Midbrain (tissue), 1 donor: ENCODE data around the gene CORO1A.
"Not testable (repeated sequence)": the region's sequence is repeated elsewhere in the genome, so short reads cannot be mapped to it uniquely, and the experiment has no call there.

Source experiments
- DNase-seq: peaks from one replicate; lab custom pipeline; 2025; lab: John Stamatoyannopoulos, UW

The CORO1A gene

DNA sequence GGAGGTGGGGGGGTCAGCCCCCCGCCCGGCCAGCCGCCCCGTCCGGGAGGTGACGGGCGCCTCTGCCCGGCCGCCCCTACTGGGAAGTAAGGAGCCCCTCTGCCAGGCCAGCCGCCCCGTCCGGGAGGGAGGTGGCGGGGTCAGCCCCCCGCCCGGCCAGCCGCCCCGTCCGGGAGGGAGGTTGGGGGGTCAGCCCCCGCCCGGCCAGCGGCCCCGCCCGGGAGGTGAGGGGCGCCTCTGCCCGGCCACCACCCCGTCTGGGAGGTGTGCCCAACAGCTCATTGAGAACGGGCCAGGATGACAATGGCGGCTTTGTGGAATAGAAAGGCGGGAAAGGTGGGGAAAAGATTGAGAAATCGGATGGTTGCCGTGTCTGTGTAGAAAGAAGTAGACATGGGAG lies 13.3 kb upstream of the CORO1A start:
- DNase-seq, result not testable (repeated sequence)

DNA sequence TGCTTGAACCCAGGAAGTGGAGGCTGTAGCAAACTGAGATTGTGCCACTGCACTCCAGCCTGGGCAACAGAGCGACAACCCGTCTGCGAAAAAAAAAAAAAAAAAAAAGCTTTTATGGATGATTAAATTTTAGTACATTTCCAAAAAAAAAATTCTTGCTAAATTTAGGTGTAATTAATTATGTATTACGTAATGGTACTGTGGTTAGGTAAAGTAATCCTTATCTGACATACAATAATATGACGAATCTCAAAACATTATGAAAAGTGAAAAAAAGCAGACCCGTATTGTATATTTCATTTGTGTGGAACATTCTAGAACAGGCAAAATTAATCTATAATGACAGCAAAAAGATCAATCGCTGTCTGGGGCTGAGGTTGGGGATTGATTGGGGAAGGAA lies 10.3 kb upstream of the CORO1A start:
- DNase-seq, result no peak

DNA sequence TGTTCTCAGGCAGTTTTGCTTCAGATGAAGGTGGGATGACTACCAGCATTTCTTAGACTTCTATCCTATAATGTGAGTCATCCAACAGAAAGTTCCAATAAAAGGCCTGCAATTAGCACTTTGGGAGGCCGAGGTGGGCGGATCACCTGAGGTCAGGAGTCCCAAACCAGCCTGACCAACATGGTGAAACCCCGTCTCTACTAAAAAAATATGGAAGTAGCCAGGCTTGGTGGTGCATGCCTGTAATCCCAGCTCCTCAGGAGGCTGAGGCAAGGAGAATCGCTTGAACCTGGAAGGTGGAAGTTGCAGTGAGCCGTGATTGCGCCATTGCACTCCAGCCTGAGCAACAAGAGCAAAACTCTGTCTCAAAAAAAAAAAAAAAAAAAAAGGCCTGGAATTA lies 6.5 kb upstream of the CORO1A start:
- not testable (repeated sequence) for DNase-seq

DNA sequence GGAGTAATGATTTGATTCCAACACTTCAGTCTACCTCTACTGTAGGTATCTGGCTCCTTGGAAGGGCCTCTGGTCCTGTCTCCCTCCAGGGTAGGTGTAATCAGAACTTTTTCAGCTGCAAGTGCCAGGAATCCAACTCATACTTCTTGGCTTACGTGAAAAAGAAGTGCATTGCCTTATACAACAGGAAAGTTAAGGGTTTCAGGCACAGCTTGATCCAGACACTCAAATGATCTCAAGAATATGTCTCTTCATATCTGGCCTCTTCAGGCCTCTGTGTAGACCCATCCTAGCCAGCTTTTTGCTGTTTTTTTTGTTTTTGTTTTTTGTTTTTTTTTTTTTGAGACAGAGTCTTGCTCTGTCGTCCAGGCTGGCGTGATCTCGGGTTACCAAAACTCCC lies 4.2 kb upstream of the CORO1A start:
- DNase-seq, result no peak

DNA sequence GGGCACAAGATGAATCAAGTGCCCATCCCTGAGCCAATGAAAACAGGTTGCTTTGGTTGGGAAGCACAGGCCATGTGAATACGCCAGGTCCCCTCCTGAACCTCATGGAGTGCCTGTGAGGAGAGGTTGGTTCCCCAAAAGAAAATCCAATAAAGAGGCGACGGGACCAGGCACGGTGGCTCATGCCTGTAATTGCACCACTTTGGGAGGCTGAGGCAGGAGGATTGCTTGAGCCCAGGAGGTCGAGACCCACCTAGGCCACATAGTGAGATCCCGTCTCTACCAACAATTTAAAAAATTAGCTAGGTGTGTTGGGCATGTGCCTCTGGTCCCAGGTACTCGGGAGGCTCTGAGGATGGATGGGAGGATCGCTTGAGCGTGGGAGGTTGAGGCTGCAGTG lies 3.5 kb upstream of the CORO1A start:
- DNase-seq, result no peak

DNA sequence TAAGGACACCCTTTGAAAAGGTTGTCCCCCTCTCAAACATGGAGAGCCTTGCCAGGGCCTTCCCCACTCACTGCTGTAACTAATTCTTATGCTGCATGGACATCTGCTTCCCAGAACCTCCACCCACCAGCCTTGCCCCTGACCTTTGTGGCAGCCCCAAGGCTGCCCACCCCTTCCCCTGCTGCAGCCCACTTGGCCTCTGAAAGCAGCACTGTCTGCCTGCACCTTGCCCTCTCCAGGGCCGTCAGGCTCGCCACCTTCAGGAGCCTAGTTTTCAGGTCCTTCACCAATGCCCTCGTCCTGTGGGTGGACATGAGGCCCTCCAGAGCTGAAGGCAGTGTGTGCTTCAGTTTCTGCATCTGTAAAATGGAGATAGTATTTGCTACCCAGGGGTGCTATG lies 2.7 kb upstream of the CORO1A start:
- DNase-seq, result no peak

DNA sequence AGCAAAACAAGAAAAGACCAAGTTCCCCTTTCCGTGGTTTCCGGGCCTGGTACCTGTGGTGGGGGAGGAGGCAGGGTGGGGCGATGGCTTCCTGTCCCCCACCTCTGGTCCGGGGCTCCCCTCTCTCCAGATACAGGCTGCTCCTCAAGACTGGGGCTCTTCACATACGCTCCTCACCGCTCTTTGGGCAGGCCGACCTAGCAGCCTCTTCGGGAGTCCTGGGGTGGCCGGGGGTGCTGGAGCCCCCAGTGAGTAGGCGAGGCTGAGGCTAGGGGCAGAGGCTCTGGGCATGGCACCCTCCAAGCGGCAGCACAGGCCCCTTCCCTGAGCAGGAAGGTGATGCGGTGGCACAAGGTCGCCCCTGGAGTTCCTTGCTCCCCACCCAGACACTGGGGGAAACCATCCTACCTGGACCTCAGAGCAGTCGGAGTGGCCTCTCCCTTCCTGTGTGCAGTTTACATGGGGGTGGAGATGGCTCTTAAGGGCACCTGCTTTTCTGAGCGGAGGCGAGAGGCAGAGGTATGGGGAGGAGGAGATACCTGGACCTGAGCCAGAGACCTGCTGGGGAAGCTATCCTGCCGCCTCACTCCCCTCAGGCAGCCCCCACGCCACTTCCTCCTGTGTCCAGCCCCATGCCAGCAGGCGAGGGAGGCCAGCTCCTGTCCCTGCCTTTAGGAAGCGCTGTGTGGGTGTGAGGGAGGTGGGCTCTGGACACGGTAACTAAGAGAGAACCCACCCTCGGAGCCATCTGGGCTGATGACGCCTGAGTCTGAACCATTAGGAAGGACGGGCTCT lies 891 bp downstream of the CORO1A start:
- no peak for DNase-seq

DNA sequence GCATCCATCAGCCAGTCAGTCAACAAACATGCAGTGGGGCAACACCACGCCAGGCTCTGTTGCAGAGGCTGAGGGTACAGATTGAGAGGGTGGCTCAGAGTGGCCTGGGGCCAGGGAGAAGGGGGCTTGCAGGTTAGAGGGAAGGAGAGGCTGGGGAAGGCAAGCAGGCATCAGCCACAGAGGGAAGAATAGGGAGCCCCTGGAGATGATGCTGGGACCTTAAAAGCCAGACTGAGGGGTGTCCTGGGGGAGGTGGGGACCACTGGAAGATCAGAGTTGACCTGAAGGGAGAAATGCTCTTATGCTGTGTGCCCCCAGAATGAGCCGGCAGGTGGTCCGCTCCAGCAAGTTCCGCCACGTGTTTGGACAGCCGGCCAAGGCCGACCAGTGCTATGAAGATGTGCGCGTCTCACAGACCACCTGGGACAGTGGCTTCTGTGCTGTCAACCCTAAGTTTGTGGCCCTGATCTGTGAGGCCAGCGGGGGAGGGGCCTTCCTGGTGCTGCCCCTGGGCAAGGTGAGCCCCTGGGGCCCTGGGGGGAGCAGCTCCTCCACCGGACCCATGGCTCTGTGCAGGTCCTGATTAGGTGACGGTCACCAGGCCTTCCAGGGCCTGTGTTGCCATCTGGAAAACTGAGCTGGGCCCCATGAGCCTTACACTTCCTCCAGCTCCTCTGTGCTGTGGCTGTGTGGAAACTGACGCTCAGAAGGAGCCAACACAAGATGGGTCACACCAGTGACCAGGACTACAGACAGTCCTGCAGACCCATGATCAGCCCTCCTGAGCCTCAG lies 1.7 kb downstream of the CORO1A start:
- DNase-seq, result no peak

DNA sequence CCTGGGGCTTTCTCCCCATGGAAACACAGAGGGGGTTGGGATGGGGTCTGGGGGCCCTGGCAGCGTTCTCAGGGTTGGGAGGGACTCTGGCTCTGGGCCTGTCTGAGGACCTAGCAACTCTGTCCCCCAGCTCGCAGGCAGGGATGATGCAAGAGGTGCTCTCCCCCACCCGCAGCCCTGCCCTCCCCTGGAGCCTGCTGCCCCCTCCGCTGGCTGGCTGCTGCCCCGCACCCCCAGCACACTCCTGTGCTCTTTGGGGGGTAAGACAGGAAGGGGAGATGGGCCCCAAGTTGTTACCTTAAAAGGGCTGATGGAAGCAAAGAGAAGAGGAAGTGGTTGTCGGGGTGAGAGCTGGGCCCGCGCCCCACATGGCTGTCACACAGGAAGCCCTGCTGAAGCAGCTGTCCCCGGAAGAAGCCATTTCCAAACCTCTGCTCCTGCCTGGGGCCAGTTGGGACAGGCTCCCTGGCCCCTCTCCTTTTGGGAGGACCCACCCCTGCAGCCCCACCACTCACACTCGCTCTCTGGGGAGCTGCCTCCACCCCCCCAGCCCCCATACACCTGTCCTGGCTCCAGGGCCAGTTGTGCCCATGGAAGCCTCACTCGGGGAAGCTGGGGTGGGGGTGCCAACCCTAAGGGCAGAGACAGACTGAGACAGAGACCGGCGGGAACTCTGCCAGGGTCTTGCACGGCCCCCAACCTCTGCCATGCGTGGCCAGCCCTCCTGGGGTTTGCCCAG lies 2.5 kb downstream of the CORO1A start:
- peak; percentile 31 for DNase-seq

DNA sequence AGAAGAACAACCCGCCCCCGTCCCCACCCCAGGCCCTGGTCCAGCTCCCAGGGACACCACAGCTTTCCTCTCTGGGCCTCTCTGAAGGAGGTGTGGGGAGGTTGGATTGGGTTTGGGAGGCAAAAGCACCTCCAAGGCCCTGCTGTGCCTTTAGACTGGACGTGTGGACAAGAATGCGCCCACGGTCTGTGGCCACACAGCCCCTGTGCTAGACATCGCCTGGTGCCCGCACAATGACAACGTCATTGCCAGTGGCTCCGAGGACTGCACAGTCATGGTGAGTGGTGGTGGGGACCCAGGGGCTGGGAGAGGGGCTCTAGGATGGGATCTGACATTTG lies 3.0 kb downstream of the CORO1A start:
- DNase-seq, result no peak

DNA sequence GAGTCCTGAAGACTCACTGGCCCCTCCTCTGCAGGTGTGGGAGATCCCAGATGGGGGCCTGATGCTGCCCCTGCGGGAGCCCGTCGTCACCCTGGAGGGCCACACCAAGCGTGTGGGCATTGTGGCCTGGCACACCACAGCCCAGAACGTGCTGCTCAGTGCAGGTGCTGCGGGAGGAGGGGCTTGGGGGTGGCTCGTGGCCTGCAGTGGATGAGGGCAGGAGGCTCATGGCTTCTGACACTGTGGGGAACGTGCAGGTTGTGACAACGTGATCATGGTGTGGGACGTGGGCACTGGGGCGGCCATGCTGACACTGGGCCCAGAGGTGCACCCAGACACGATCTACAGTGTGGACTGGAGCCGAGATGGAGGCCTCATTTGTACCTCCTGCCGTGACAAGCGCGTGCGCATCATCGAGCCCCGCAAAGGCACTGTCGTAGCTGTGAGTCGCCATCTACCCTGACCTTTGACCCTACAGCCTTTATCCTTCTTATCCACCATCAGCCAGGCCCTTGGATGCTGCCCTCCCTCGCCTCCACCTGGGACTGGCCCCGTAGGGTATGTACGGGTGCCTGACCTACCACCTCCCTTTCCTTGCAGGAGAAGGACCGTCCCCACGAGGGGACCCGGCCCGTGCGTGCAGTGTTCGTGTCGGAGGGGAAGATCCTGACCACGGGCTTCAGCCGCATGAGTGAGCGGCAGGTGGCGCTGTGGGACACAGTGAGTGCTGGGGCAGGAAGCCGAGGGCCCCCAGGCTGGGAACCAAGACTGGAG lies 3.6 kb downstream of the CORO1A start:
- no peak for DNase-seq

DNA sequence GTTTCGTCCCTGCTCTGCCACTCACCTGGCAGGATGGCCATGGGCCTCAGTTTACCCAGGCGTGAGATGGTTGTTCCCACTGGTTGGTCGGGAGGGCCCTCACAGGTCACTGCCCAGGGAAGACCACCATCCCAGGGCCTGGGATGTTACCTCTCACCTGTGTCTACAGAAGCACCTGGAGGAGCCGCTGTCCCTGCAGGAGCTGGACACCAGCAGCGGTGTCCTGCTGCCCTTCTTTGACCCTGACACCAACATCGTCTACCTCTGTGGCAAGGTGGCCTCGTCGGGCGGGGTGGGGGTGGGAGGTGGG lies 4.1 kb downstream of the CORO1A start:
- no peak for DNase-seq

DNA sequence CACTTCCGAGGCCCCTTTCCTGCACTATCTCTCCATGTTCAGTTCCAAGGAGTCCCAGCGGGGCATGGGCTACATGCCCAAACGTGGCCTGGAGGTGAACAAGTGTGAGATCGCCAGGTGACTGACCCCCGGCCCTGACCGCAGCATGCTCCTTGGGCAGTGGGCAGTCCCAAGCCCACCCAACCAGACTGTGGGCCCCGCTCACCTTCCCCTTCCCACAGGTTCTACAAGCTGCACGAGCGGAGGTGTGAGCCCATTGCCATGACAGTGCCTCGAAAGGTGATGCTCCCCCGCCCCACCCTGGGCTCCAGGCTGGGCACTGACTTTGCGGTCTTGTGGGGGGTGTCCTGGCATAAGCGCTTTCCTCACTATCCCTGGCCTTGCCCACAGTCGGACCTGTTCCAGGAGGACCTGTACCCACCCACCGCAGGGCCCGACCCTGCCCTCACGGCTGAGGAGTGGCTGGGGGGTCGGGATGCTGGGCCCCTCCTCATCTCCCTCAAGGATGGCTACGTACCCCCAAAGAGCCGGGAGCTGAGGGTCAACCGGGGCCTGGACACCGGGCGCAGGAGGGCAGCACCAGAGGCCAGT lies 4.7 kb downstream of the CORO1A start:
- DNase-seq, result no peak

DNA sequence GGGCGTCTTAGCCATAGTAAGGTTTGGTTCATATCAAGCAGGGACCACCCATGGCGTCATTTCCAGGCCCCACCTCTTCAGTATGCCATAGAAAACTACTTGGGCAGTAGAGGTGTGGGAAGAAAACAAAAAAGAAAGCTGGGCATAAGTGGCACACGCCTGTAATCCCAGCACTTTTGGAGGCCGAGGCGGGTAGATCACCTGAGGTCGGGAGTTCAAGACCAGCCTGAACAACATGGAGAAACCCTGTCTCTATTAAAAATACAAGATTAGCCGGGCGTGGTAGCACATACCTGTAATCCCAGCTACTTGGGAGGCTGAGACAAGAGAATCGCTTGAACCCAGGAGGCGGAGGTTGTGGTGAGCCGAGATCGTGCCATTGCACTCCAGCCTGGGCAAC lies 7.8 kb downstream of the CORO1A start:
- DNase-seq, result not testable (repeated sequence)

DNA sequence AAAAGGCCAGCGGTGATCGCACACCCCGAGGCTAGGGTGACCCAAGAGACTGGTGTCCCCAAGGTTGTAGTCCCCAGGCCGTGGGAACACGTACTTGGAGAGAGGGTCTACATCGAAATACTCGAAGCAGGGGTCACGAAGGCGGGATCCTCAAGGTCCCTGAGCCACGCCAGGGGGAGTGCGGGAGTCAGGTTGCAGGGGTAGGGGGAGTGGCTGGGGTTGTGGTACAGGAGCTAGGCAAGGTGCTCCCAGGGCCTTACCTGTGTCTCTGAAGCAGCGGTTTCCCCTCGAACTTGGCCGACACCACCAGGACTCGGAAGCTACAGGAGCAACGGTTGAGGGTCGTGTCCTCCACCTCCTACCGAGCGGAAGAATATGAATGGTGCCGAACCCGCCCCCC lies 9.7 kb downstream of the CORO1A start:
- DNase-seq, result not testable (repeated sequence)

DNA sequence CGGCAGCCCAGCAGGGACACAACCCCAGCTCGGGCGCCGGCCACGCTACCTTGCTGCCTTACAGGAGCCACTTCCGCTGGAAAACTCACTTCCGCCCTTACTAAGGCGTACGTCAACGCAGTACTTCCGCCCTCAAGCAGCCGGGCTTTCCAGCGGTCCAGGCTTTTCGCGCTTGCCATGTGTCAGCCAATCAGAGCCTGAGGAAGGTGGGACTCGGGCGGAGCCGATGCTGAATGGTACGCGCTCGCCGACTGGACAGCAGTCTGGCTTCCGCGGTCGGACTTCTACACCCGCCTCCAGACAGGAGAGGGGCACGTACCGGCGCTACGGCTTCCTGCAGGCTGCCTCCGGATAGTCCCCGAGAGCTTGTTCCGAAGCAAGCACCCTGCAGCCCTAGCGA lies 10.2 kb downstream of the CORO1A start, which contains the start of the genes BOLA2B and SLX1A:
TSS of gene BOLA2B (minus strand) at position 52 of the 400 bp plus-strand sequence. CDS start 71 bp downstream, outside the sequence.
TSS of gene SLX1A (plus strand) at position 261 of the 400 bp plus-strand sequence. CDS start 210 bp downstream, outside the sequence.
- not testable (repeated sequence) for DNase-seq

DNA sequence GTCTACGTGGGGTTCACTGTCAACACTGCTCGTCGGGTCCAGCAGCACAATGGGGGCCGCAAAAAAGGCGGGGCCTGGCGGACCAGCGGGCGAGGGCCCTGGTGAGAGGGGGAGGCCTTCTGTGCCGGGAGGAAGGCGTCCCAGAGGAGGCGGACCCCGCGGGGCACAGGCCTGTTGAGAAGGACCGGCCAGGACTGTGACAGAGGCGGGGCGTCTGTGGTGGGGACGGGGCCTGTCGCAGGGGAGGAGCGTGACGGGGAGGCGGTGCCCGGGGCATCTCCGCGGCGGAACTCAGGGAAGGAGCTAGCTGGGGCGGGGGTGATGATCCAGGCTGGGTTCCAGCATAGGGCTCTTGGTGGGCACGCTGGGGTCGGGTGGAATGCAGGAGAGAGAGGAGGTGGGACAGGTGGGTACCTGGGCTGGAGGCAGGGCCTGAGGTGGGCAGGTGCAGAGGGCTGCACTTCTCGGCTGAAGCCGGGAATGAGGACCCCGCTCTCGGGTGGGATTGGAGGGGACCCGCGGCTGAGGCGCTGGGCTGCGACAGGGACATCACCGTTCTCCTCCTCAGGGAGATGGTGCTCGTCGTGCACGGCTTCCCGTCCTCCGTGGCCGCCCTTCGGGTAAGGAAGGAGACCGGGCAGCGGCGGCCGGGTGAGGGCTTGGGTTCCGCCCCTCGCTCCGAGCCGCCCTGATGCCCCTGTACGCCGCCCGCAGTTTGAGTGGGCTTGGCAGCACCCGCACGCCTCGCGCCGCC lies 10.9 kb downstream of the CORO1A start:
- not testable (repeated sequence) for DNase-seq

DNA sequence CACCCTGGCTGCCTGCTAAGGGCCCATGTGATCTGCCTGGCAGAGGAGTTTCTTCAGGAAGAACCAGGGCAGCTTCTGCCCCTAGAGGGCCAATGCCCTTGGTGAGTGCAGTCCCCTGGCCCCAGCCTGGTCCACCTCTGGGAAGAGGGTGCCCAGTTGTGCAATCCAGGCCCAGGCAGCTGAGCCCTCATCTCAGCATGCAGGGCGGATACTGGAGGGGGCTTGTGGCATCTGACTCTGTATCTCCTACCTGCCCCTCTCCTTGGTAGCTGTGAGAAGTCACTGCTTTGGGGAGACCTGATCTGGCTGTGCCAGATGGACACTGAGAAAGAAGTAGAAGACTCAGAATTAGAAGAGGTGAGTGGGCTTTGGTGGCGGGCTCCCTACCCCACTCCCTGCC lies 13.6 kb downstream of the CORO1A start:
- not testable (repeated sequence) for DNase-seq

DNA sequence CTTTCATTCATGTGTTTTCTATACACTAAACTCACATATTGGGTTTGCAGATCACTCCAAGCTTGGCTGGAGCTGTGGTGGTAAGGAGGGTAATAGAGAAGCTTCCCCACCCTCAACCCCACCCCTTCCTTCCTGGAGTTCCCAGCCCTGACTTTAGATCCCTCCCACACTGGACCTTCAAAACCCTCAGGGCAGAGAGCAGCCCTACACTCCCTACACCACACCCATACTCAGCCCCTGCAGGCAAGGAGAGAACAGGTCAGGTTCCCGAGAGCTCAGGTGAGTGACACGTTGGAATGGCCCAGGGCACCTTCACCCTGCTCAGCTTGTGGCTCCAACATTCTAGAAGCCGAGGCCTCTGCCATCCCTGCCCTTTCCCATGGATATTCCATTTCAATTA lies 15.6 kb downstream of the CORO1A start, which contains the start of gene SULT1A3:
TSS of gene SULT1A3 (plus strand) at position 207 of the 400 bp plus-strand sequence. CDS start 1,474 bp downstream, outside the sequence.
- DNase-seq, result not testable (repeated sequence)

DNA sequence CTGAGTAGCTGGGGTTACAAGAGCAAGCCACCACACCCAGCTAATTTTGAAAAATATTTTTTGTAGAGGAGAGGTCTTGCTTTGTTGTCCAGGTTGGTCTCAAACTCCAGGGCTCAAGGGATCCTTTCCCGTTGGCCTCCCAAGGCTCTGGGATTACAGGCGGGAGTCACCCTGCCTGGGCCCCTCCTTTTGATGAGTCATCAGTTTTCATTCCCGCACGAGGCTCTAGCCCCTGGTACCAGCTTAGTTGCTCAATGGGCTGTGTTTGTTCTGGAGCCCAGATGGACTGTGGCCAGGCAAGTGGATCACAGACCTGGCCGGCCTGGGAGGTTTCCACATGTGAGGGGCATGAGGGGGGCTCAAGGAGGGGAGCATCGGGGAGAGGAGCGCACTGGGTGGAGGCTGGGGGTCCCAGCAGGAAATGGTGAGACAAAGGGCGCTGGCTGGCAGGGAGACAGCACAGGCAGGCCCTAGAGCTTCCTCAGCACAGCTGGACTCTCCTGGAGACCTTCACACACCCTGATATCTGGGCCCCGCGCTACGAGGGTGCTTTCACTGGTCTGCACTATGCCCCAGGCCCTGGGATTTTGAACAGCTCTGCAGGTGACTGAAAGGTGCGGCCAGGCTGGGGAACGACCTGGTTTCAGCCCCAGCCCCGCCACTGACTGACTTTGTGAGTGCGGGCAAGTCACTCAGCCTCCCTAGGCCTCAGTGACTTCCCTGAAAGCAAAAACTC lies 16.4 kb downstream of the CORO1A start:
- DNase-seq, result not testable (repeated sequence)
